Skeletal muscle satellite cell (primary cell): ENCODE data around the gene TP53I11.

Experiments used
- H3K27me3 ChIP-seq: 2 replicates; pipeline ENCODE4 v1.7.0; 2013; ENCODE audit warnings: low read length; ENCODE audit not compliant: control insufficient read depth, insufficient read depth
- H3K36me3 ChIP-seq: 2 replicates; pipeline ENCODE4 v1.7.0; 2013; ENCODE audit warnings: mild to moderate bottlenecking, control low read depth, low read length; ENCODE audit not compliant: insufficient read depth
- H3K4me1 ChIP-seq: 2 replicates; pipeline ENCODE4 v1.7.0; 2013; ENCODE audit warnings: low read length; ENCODE audit not compliant: control insufficient read depth, insufficient read depth
- H3K4me2 ChIP-seq: 2 replicates; pipeline ENCODE4 v1.7.0; 2013; ENCODE audit warnings: mild to moderate bottlenecking, low read length
- H3K4me3 ChIP-seq: 2 replicates; pipeline ENCODE4 v1.7.0; 2013; ENCODE audit warnings: low read length
- H3K9ac ChIP-seq: 2 replicates; pipeline ENCODE4 v1.7.0; 2013; ENCODE audit warnings: mild to moderate bottlenecking, low read depth, low read length, moderate library complexity
- H3K9me3 ChIP-seq: replicated peaks from 2 replicates; pipeline ENCODE4 v1.7.0; 2013; ENCODE audit warnings: mild to moderate bottlenecking, control low read depth, low read length

The TP53I11 gene

DNA sequence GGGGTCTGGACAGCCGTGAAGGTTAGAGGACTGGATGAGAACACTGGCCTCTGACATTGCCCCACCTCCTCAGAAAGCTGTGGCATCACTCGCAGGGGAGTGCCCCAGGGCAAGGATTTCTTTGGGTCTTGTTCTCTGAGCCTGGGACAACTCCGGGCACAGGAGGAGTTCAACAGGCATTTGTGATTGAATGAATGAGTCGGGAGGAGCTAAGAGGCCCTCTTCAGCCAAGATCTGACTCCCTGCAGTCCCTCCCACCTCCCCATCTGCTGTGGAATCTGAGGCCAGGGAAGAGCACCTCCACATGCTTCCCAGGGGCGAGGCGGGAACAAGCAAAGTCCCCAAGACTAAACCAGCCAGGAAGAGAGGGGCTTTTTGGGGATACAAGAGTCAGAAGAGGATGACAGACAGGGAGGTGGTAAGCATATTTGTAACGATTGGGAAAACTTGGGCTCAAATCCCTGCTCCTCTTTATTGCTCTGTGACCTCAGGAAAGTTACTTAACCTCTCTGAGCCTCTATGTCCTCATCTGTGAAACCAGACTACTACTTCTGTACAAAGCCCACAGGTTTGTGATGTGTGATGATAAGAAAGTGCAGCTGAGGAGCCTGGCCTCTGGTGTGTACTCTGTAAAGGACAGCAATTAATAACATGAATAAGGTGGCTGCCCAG, 6.4 kb downstream of the TP53I11 start:
- Histone ChIP-seq H3K4me2 (no peak overlapping the region), H3K4me1 (no peaks in the 10 kb centered on the region), H3K36me3 (no peaks in the 10 kb centered on the region), H3K27me3 (peaks cover 2% of the 10 kb centered on the region), H3K9me3 (no peaks in the 10 kb centered on the region), H3K4me3 (no peak overlapping the region), H3K9ac (no peak overlapping the region)

DNA sequence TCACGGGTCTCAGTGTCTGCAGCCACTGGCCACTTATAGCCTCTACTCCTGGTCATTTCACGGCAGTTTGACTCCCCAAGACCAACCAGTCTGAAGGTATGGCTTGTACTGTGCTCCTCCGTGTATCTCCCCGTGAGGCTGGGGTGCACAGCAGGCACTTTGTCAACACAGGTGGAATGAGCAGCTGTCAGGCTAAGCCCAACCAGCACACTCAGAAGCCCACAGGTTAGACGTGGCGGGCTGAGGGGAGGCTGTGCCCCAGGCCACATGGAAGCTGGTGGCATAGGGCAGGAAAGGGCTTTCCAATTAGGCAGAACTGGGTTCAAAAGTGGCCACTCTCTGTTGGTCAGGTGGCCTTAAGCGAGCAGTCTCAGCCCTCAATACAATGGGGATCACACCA, 7.0 kb downstream of the TP53I11 start:
- Histone ChIP-seq H3K36me3 (no peaks in the 10 kb centered on the region), H3K9ac (no peak overlapping the region), H3K4me3 (no peak overlapping the region), H3K4me1 (no peaks in the 10 kb centered on the region), H3K9me3 (no peaks in the 10 kb centered on the region), H3K4me2 (no peak overlapping the region), H3K27me3 (peaks cover 2% of the 10 kb centered on the region)

- no peak overlapping the region for H3K9ac ChIP-seq
- H3K4me2 ChIP-seq = no peak overlapping the region
- H3K4me3 ChIP-seq = no peak overlapping the region
- H3K4me1 ChIP-seq = no peaks in the 10 kb centered on the region
- no peaks in the 10 kb centered on the region for H3K36me3 ChIP-seq
- no peaks in the 10 kb centered on the region for H3K9me3 ChIP-seq
- H3K27me3 ChIP-seq = peaks cover 2% of the 10 kb centered on the region
Measured at GRCh38 chr11:44943118-44943517, 7.6 kb downstream of the TP53I11 start.

GRCh38 chr11:44942029-44942955, 8.4 kb downstream of the TP53I11 start:
- no peaks in the 10 kb centered on the region for H3K9me3 ChIP-seq
- H3K9ac ChIP-seq = no peak overlapping the region
- no peaks in the 10 kb centered on the region for H3K4me1 ChIP-seq
- H3K4me3 ChIP-seq = no peak overlapping the region
- no peak overlapping the region for H3K4me2 ChIP-seq
- no peaks in the 10 kb centered on the region for H3K36me3 ChIP-seq
- H3K27me3 ChIP-seq = peaks cover 2% of the 10 kb centered on the region

DNA sequence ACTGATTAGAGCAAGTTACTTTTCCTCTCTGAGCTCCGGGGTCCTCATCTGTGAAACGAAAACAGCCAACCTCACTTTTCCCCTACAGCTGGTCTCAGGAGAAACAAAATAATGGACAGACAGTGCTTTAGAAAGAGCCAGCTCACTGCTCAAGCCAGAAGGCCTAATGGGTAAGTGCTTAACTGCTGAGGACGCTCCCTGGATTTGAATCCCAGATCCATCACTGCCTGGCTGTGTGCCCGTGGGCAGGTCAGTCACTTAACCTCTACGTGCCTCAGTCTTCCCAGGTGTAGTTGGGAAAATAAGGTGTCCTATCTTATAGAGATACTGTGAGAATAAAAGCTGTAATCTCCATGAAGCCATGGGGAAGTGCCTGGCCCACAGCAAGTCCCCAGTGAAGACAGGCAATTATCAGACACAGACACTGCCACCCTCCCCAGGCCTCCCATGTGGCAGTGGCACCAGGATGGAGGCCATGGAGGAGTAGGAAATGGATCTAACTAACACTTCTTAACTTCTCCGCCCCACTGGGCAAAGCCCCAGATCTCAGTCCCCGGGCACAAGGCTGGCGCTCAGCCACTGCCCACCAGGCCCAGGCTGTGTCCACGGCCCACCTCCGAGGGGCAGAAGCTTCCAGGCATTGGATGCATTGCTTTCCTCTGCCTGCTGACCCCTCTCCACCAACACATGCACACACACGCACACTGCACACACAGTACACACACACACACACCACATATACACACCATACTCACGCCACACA, 9.2 kb downstream of the TP53I11 start:
- H3K27me3 ChIP-seq = peaks cover 2% of the 10 kb centered on the region
- H3K4me3 ChIP-seq = no peak overlapping the region
- H3K9me3 ChIP-seq = no peaks in the 10 kb centered on the region
- H3K4me2 ChIP-seq = no peak overlapping the region
- no peaks in the 10 kb centered on the region for H3K4me1 ChIP-seq
- H3K9ac ChIP-seq = no peak overlapping the region
- no peaks in the 10 kb centered on the region for H3K36me3 ChIP-seq

GRCh38 chr11:44940835-44941234, 9.8 kb downstream of the TP53I11 start:
- H3K9ac ChIP-seq = no peak overlapping the region
- H3K4me3 ChIP-seq = no peak overlapping the region
- H3K9me3 ChIP-seq = no peaks in the 10 kb centered on the region
- H3K4me1 ChIP-seq = no peaks in the 10 kb centered on the region
- H3K36me3 ChIP-seq = no peaks in the 10 kb centered on the region
- H3K27me3 ChIP-seq = peaks cover 2% of the 10 kb centered on the region
- H3K4me2 ChIP-seq = no peak overlapping the region

DNA sequence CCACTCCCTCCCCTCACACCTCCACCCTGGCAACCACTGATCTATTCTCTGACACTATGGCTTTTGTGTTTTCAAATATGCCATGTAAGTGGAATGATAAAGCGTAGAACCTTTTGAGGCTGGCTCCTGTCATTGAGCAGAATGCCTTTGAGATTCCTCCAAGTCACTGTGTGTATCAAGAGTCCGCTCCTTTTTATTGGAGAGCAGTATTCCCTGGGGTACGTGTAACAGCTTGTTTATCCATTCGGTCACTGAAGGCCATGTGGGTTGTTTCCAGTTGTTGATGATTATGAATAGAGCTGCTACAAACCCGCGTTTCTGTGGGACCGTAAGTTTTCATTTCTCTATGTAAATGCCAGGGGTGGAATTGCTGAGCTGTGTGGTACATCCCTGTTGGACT, 10.3 kb downstream of the TP53I11 start:
- Histone ChIP-seq H3K27me3 (no peaks in the 10 kb centered on the region), H3K9ac (no peak overlapping the region), H3K4me2 (no peak overlapping the region), H3K36me3 (no peaks in the 10 kb centered on the region), H3K4me3 (no peak overlapping the region), H3K4me1 (no peaks in the 10 kb centered on the region), H3K9me3 (no peaks in the 10 kb centered on the region)

- Histone ChIP-seq H3K27me3 (no peaks in the 10 kb centered on the region), H3K4me1 (no peaks in the 10 kb centered on the region)
Measured at GRCh38 chr11:44939673-44940395, 10.8 kb downstream of the TP53I11 start.

GRCh38 chr11:44938066-44938691, 12.5 kb downstream of the TP53I11 start:
- no peaks in the 10 kb centered on the region for H3K4me1 ChIP-seq
- H3K27me3 ChIP-seq = no peaks in the 10 kb centered on the region
- no peak overlapping the region for H3K9ac ChIP-seq
- no peaks in the 10 kb centered on the region for H3K36me3 ChIP-seq
- no peak overlapping the region for H3K4me2 ChIP-seq
- no peak overlapping the region for H3K4me3 ChIP-seq
- H3K9me3 ChIP-seq = no peaks in the 10 kb centered on the region

More at GRCh38 chr11:44939673-44940395, 10.8 kb downstream of the TP53I11 start:
- no peak overlapping the region for H3K4me2 ChIP-seq
- no peaks in the 10 kb centered on the region for H3K36me3 ChIP-seq
- no peaks in the 10 kb centered on the region for H3K9me3 ChIP-seq
- no peak overlapping the region for H3K4me3 ChIP-seq
- H3K9ac ChIP-seq = no peak overlapping the region

DNA sequence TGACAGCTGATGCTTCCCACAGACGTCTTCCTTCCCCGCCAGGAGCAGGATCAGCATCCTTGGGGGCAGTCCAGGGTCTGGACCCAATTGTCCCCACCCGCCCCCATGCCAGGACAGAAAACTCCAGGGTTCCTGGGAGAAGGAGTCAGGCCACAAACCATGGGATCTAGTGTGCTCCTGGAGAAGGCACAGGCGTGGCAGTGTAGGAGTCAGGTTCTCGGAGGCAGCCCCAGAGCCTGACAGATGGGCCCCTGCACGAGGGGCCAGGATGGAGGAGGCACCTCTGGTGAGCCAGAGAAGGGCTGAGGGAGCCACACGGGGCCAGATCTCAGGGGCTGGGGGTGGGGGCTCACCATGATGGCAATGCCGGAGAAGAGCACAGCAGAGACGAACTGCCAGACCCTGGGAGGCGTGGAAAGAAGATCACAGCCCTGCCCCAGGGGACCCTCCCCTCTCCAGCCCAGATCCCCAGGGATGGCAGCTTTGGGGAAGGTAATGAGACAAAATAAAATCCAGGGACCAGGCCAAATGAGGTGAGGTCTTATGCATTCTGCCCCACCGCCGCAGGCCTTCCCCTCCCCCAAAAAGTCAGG, 13.6 kb downstream of the TP53I11 start:
- Histone ChIP-seq H3K4me2 (no peak overlapping the region), H3K4me3 (no peak overlapping the region), H3K27me3 (no peaks in the 10 kb centered on the region), H3K9me3 (no peaks in the 10 kb centered on the region), H3K36me3 (no peaks in the 10 kb centered on the region), H3K4me1 (no peaks in the 10 kb centered on the region), H3K9ac (no peak overlapping the region)
